IMR-90 (cell line): ENCODE data around the gene ALDH3A2.
"Not testable (repeated sequence)": the region's sequence is repeated elsewhere in the genome, so short reads cannot be mapped to it uniquely, and the experiment has no call there.

ENCODE experiments used
- BHLHE40 ChIP-seq: fragments of 150-350 bp; IDR thresholded peaks from 2 replicates; pipeline ENCODE4 v1.6.1; 2016; ENCODE audit warnings: mild to moderate bottlenecking, low read depth, low read length
- CEBPB ChIP-seq: IDR thresholded peaks from 2 replicates; pipeline ENCODE4 v1.6.1; 2012; ENCODE audit warnings: low read depth, low read length, improper control_type of control experiment
- CTCF ChIP-seq: conservative IDR thresholded peaks from 2 replicates; pipeline ENCODE4 v1.5.1; 2012; ENCODE audit warnings: mild to moderate bottlenecking, low read depth, low read length, improper control_type of control experiment
- MAFK ChIP-seq: IDR thresholded peaks from 2 replicates; pipeline ENCODE4 v1.6.1; 2012; ENCODE audit warnings: low read depth, low read length, improper control_type of control experiment
- MAZ ChIP-seq: IDR thresholded peaks from 2 replicates; pipeline ENCODE4 v1.6.1; 2012; ENCODE audit warnings: low read depth, mild to moderate bottlenecking, low read length, improper control_type of control experiment, moderate library complexity, borderline replicate concordance
- POLR2A ChIP-seq: IDR thresholded peaks from 2 replicates; pipeline ENCODE4 v1.6.1; 2012; ENCODE audit warnings: mild to moderate bottlenecking, low read depth, low read length
- RAD21 ChIP-seq: IDR thresholded peaks from 2 replicates; pipeline ENCODE4 v1.6.1; 2012; ENCODE audit warnings: low read length, improper control_type of control experiment
- RCOR1 ChIP-seq: IDR thresholded peaks from 2 replicates; pipeline ENCODE4 v1.6.1; 2012; ENCODE audit warnings: mild to moderate bottlenecking, low read length, improper control_type of control experiment; ENCODE audit not compliant: insufficient replicate concordance
- RFX5 ChIP-seq: IDR thresholded peaks from 2 replicates; pipeline ENCODE4 v1.8.0; 2012; ENCODE audit warnings: low read depth, mild to moderate bottlenecking, low read length, moderate library complexity
- SMC3 ChIP-seq: fragments of 150-350 bp; IDR thresholded peaks from 2 replicates; pipeline ENCODE4 v1.6.1; 2016; ENCODE audit warnings: low read depth, mild to moderate bottlenecking, antibody characterized with exemption, low read length, moderate library complexity
- TF ChIP-seq, protein P1 (sequence below): fragments of 150-350 bp; IDR thresholded peaks from 2 replicates; pipeline ENCODE4 v1.6.1; 2017; ENCODE audit warnings: mild to moderate bottlenecking, antibody characterized with exemption, low read length, low read depth
- TF ChIP-seq, protein P2 (sequence below): fragments of 150-350 bp; IDR thresholded peaks from 2 replicates; pipeline ENCODE4 v1.6.1; 2016; ENCODE audit warnings: low read depth, mild to moderate bottlenecking, low read length, moderate library complexity, borderline replicate concordance

DNA sequence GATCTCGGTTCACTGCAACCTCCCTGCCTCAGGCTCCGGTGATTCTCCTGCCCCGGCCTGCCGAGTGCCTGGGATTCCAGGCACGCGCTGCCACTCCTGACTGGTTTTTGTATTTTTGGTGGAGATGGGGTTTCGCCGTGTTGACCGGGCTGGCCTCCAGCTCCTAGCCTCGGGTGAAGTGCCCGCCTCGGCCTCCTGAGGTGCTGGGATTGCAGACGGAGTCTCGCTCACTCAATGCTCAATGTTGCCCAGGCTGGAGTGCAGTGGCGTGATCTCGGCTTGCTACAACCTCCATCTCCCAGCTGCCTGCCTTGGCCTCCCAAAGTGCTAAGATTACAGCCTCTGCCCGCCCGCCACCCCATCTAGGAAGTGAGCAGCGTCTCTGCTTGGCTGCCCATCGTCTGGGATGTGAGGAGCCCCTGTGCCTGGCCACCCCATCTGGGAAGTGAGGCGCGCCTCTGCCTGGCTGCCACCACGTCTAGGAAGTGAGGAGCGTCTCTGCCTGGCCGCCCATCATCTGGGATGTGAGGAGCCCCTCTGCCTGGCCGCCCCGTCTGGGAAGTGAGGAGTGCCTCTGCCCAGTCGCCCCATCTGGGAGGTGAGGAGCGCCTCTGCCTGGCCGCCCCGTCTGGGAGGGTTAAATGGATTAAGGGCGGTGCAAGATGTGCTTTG is 36.5 kb downstream of the ALDH3A2 start:
- TF ChIP-seq BHLHE40, MAZ, RFX5, CTCF, RAD21, RCOR1, MAFK, POLR2A, SMC3, CEBPB: not testable (repeated sequence)
- TF ChIP-seq, protein P1, sequence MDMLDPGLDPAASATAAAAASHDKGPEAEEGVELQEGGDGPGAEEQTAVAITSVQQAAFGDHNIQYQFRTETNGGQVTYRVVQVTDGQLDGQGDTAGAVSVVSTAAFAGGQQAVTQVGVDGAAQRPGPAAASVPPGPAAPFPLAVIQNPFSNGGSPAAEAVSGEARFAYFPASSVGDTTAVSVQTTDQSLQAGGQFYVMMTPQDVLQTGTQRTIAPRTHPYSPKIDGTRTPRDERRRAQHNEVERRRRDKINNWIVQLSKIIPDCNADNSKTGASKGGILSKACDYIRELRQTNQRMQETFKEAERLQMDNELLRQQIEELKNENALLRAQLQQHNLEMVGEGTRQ = not testable (repeated sequence)
- TF ChIP-seq, protein P2, sequence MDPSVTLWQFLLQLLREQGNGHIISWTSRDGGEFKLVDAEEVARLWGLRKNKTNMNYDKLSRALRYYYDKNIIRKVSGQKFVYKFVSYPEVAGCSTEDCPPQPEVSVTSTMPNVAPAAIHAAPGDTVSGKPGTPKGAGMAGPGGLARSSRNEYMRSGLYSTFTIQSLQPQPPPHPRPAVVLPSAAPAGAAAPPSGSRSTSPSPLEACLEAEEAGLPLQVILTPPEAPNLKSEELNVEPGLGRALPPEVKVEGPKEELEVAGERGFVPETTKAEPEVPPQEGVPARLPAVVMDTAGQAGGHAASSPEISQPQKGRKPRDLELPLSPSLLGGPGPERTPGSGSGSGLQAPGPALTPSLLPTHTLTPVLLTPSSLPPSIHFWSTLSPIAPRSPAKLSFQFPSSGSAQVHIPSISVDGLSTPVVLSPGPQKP = not testable (repeated sequence)
